GM11168 (cell line): ENCODE data around the gene CFLAR.
"Not testable (repeated sequence)": the region's sequence is repeated elsewhere in the genome, so short reads cannot be mapped to it uniquely, and the experiment has no call there.

Source experiments
- in situ Hi-C: fragments of 300-500 bp; cut with MboI; formaldehyde crosslinking; loops from one replicate; pipeline ENCODE4 v1.12.0; 2022; ENCODE audit warnings: low sequenced_read_pairs; ENCODE audit not compliant: unreplicated experiment

CFLAR gene

DNA sequence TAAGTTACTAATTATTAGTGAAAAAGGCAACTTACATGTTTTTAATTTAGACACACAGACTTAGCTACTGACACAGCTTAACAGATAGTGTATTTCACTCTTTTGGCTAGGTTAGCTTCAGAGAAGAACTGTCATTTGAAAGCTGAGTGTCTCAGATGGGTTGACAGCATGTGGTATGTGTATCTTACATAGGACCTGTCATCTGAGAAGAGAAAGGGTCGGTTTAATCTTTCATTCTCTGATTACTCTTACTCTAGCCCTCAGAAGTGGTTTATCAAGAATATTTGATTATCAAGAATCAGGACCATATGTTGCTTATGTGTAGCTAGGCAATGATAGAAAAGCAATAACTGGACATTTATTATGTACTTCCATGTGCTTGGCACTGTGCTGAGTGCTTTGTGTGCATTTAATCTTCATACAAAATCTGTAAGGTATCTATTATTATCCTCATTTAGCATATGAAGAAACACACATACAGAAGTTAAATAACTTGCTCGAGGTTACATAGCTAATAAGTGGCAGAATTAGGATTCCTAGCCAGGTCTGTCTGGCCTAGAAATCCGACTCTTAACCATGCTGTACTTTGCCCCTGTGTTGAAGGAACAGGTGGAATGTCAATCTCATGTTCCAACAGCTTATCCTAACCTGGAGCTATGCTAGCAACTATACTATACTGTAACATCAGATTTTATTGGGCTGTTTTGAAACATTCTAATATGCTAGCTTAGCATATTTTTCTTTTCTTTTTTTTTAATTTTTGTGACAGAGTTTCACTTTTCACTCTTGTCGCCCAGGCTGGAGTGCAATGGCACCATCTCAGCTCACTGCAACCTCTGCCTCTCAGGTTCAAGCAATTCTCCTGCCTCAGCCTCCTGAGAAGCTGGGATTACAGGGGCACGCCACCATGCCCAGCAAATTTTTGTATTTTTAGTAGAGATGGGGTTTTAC, 28.4 kb downstream of the CFLAR start:
- in situ Hi-C loops = no loop called here

DNA sequence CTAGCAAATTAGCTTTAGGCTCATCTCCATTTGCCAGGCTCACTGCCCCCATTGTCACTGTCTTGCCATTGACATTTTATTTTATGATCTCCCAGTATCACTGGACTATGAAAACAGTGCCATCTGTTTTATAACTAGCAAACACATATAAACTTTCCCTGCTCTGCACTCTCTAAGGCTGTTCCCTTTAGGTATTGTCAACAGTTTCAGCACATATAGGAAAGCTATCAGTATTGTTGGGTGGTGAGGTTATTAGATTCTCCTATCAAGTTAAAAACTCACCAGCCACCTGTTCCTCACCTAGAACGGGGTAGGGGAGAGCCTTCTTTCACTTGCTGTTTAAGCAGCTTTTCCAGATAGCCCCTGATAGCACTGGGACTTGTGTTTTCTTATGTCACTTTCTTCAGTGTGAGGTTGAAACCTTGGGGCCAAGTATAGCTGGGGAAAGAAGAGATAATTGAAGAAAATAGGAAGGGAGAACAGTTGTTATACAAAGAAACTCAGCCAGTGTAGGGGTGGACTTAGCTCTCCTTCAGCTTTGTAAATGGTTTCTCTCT, 32.5 kb downstream of the CFLAR start:
- in situ Hi-C loops = no loop called here

DNA sequence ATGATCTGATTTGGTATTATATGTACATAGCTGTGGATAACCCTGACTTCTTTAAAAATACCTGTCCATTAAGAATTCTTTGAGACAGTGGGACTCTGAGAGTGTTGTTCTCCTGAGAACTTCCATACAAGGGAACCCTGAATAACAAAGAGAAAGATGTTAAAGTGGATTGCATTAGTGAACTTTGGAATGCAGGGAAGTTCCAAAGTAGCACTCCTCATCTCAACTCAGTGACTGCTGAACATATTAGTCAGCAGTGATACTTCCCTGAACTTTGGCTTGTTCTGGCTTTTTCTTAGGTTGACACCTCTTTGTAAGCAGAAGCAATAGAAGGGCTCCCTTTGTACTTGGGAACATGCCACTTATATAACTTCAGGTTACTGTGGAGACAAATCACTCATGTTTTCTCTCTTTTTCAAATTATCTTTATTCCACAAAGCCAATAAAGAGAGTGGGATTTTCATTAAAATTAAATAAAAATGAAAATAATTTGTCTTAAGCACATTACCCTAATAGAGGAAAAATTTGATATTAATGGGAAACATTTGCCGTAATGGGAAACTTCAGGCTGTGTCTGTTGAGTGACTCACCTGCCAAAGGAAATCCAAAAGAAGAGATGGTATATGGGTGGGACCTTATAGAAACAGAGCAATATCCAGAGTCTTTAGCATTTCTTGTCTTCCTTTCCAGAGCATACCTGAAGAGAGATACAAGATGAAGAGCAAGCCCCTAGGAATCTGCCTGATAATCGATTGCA, 33.3 kb downstream of the CFLAR start:
- in situ Hi-C loops = no loop called here

DNA sequence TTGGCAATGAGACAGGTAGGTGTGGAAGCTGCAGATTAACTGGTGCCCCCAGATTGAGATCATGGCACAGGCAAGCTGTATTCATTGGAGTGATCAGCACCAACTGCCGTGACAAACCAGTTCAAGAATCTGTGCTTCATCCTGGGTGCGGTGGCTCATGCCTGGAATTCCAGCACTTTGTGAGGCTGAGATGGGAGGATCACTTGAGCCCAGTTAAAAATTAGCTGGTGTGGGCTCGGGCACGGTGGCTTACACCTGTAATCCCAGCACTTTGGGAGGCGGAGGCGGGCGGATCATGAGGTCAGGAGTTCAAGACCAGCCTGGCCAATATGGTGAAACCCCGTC, 33.8 kb downstream of the CFLAR start:
- in situ Hi-C loops = not testable (repeated sequence)

DNA sequence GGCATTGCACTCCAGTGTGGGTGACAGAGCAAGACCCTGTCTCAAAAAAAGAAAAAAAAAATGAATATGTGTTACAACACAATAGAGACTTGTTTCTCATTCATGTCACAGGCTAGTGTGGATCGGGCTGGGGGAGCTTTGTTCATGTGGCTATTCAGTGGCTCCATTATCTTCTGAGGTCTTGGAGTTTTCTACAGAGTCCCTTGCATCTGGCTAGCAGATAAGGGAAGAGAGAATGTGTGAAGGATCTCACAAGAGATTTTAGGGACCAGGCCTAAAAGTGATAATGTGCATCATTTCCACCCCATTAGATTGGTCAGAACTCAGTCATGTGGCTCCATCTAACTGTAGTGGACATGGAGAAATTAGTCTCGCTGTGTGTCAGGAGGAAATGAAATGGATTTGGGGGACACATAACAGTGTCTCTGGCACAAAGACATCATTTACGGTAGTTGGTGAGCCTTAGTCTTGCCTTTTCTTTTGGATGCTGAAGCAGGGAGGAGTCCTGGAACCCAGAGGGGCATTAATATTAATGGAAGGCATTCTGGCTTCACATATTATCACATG, 34.6 kb downstream of the CFLAR start:
- in situ Hi-C loops = no loop called here

DNA sequence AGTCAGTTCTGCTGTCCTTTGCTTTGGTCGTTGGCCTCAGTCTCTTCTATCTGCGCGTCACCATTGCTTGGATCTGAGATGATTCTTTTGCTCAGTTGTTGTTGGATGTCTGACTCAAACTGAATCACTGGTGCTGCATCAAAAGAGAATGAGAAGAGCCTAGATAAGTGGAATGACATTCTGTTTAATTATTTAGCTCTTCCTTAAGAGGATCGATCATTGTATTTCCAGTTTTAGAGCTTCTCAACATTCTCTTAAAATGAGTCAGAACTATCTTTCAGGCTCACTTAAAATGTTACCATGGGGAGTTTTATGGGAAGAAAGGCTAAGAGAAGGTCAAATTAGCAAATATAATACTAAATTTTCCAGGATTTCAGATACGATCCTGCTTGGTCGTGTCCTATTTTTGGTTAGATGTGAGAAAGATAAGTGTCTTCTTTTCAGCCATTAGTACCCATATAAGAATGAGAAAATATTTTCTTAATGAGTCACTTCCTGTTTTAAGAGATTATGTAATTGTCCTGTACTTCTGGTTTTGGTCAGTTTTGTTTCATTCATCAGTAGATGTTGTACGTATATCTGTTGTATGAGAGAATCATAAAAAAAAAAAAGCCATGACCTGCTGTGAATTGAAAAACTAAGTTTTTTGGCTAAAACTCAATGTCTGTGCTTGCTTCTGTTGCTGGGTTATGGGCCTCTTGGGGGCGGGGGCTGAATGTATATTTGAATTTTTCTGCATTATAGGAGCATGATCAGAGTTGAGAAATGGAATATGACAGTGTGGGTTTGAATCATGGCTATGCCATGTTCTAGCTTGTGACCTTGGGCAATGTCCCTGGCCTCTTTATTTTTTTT, 35.4 kb downstream of the CFLAR start:
- in situ Hi-C loops = no loop called here

DNA sequence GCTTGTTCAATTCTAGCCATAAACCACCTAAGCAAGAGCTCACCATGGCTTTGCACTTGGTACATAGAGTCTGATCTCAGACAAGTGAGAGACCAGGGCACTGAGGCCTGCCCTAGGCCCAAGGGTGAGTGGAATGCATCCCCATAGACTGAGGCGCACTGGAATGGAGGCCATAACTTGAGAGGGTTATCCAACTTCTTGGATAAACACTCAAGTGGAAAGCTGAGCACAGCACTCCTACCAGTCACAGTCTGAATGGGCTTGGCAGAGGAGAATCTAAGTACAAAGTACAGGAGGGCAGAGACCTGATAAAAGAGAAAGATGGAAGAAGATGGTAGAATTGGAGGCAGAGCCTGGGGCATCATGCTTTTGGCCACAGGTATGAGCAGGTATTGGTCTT, 36.6 kb downstream of the CFLAR start:
- in situ Hi-C loops = no loop called here

DNA sequence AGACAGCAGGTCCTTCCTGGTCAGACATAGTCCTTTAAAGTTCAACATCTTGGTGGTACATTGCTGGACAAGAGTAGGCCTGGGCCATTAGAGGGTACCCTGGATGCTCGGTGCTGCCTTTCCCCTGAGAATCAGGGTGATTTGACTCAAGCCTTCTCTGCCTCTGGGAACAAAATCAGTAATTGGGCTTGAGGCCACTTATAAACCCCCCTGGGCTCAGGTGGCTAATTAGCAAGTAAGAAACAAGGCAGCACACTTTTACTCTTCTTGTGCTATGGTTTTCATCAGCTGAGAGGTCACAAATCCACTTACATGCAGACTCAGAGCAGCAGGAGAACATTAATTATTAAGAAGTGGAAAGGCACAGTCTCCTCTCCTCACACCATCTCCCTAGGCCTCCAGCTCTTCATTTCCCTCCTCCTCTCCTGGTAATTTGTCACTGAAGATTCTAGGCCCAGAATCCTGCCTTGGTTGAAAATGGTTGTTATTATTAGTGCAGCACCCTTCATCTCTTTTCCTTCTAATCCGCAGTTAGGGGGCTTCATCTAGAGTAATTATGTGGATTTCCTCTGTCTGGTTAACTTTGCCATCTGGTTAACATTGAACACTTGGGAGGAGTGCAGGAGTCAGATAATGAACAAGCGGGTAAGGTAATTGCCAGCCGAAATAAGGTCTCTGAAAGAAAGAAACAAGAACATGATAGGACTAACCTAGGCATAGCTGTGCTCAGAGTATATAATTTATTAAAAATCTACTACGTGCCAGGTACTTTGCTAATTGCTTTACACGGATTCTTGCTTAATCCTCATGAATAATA, 37.2 kb downstream of the CFLAR start:
- in situ Hi-C loops = no loop called here

DNA sequence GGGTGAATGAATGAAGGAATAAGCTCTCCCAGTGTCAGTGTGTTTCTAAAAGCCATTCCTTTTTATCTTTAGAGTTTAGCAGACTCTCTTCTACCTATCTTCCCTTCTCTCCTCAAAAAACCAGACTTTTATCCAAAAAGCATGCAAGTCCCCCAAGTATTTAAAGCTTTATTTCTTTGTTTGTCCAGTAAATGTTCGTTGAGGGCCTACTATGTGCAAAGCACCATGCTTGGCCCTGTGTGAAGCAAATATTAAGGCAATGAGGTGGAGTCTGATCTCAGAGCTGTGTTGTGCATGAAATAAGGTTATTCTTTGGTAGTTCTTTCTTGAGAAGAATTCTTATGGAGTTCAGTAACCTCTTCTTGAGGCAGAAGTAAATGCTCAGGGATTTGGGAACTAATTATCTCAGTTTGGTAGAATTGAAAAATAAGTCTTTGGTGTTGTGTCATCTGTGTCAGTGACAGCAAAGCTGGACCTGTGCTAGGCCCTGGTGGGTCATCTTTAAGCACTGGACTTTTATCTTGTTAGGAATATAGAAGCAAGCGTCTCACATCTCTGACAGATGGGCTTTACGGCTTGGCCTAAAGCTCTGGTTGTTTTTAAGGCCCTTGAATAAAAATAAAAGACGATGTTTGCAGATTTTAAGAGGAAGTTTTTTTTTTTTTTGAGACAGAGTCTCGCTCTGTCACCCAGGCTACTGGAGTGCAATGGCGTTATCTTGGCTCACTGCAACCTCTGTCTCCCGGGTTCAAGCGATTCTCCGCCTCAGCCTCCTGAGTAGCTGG, 38.8 kb downstream of the CFLAR start:
- in situ Hi-C loops = no loop called here

DNA sequence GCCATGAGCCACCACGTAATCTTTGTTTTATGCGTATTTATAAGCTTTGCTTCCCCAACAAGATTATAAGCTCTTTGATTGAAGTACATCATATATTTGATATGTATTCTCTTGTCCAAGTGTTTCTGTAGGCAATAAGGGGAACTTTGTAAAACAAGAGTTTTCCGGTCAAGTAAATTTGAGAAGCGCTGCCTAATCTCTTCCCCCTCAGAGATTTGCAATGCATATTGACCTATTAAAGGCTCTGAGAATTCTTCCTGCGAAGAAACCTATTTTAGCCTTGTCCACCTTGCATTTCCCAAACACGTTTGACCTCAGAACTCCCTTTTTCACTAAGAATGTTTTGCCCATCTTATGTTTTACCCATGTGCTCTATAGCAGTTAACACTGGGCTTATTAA, 40.1 kb downstream of the CFLAR start:
- in situ Hi-C loops = no loop called here

DNA sequence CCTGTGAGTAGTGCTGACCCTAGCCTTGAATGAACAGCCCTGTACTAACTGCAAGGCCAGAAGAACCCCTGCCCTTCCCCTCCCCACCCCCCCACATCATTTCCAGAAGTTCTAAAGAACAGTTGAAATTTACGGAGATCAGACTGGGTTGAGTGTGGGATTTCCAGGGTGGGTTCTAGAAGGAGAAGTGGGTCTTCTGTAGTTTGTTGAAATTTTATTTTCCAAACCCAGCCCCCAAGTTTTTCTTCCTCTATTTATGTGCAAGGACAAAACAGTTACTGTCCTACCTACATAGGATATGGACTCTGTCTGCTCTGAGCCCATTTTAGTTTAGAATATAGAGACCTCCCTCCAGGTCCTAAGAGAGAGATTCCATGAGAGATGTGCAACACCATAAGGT, 40.7 kb downstream of the CFLAR start:
- in situ Hi-C loops = no loop called here

DNA sequence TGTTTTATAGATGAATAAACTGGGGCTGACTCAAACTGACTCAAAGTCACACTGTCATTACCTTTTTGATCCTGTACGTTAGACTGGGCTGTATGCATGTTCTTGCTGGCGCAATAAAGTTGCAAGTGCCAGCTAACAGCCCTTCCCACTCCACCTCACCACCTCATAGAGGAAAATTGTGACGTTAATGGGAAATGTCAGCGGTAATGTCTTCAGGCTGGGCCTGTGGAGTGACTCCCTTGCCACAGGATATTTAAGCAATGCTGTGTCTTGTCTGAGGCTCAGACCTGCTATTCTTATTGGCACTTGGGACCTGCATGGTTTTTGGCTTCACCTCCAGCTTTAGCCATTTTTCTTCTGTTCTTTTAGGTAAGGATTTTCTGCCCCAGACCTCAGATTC, 41.7 kb downstream of the CFLAR start:
- in situ Hi-C loops = no loop called here

DNA sequence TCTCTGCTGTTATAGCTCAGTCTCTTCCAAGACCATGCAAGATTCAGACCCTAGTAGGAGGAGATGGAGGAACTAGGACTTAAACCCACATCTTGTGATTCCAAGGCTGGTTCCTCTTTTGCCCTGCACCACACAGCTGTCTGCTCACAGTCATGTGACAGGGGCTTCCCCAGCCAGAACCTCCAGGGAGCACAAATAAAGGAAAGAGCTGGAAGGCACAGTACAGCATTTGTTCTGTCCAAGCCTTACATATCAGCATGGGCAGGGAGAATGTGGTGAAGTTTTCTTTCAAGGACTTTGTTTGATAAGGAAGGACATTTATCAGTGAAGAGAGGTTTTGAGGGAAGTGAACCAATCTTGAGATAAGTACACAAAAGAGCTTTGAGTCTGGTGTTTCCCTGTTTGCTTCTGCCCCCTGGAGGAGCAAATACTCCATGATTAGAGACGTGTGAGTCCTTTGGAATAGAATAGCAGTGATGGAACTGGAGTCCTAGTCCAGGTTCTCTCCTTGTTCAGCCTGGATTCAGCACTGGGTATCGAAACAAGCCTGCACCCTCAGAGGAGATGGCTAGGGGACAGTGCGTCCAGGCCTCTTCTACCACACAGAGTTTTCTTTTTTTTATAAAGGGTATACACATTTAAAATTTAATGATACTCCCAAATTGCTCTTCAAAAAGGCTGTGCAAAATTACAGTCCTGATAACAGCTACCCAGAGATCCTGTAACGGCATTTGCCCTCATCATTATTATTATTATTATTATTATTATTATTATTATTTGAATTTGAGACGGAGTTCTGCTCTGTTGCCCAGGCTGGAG, 42.4 kb downstream of the CFLAR start:
- in situ Hi-C loops = no loop called here

DNA sequence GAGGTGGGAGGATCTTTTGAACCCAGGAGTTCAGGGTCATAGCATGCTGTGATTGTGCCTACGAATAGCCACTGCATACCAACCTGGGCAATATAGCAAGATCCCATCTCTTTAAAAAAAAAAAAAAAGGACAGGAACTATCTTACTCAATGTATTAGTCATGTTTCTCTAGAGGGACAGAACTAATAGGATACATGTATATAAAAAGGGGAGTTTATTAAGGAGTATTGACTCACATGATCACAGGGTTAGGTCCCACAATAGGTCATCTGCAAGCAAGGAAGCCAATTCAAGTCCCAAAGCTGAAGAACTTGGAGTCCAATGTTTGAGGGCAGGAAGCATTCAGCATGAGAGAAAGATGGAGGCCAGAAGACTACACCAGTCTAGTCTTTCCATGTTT, 48.2 kb downstream of the CFLAR start:
- in situ Hi-C loops = no loop called here

DNA sequence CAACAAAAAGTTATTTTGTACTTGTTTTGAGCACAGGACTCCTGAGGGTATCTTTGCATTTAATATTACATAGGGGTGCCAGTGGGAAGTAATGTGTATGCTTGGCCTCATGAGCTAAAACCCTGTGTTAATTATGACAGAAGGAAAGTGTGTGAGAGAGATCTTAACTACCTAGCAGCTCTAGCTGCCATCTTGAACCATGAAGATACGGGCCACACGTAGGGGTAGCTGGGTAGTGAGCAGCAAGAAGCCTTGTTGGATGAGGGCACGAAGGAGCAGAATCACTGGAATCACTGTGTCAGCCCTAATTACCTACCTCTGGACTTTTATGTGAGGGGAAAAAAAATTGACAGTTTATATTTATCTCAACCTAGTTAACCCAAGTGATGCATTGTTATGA, 51.6 kb downstream of the CFLAR start:
- in situ Hi-C loops = no loop called here

DNA sequence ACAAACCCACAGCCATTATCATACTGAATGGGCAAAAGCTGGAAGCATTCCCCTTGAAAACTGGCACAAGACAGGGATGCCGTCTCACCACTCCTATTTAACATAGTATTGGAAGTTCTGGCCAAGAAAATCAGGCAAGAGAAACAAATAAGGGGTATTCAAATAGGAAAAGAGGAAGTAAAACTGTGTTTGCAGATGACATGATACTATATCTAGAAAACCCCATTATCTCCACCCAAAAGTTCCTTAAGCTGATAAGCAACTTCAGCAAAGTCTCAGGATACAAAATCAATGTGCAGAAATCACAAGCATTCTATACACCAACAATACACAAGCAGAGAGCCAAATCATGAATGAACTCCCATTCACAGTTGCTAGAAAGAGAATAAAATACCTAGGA, 52.5 kb downstream of the CFLAR start:
- in situ Hi-C loops = not testable (repeated sequence)

DNA sequence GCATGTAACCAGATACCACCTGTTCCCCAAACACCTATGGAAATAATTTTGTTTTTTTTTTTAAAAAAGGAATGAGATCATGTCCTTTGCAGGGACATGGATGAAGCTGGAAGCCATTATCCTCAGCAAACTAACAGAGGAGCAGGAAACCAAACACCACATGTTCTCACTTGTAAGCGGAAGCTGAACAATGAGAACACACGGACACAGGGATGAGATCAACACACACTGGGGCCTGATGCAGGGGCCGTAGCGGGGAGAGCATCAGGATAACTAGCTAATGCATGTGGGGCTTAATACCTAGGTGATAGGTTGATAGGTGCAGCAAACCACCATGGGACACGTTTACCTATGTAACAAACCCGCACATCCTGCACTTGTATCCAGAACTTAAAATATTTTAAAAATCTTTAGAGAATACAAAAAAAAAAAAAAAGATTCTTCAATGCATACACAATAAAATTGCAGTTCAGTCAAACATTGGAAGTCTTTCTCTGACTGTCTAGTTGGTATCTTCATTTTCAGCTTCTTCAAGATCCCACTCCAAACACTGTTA, 55.4 kb downstream of the CFLAR start:
- in situ Hi-C loops = loop anchor here (10.0 kb wide), 1 partner anchor 267 kb away; no protein-coding TSS in a partner anchor
